ENCODE measurements around the gene EXD3. TPM values are rescaled to one million over a fixed set of nuclear protein-coding genes. Genes with fewer than 3 reads are reported as not detected.

Gene EXD3
- total RNA-seq, 2 experiments from 2014 or later, result 8.1 to 9.0 TPM

DNA sequence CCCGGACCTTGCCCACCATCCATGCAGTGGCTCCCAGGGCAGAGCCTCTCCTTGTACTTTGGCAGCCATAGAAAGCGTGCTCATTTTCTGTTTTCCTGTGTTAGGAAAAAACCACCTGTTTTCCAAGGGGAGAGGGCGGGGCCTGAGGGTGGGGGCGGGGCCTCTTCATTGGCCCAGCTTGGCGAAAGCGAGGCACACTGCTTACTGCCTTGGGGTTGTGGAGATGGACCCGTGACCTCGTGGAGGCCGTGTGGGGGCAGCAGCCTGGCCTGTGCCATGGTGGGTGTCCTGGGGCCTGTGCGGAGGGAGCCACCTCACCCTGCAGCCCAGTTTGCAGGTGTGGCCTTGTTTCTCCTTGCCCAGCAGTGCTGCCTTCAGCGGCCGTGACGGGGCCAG is 149.9 kb downstream of the EXD3 start:
- Mint-ChIP-seq H3K27ac (no peak overlapping the region), H3K27me3 (peaks cover 3% of the 10 kb centered on the region), H3K4me1 (ENCODE audit: low read depth) (peaks cover 19% of the 10 kb centered on the region), H3K36me3 (ENCODE audit: low read depth) (peaks cover 29% of the 10 kb centered on the region), H3K4me3 (no peak overlapping the region), H3K9me3 (no peaks in the 10 kb centered on the region)
- no peak for DNase-seq
- POLR2A ChIA-PET, result no interaction called here
- no peak for ATAC-seq
- CTCF ChIA-PET, result interaction anchor here (1.2 to 2.6 kb wide), 2 partner anchors 14 to 37 kb away, joined by 4 to 7 read pairs; no protein-coding TSS in a partner anchor
- TF ChIP-seq, protein P1, sequence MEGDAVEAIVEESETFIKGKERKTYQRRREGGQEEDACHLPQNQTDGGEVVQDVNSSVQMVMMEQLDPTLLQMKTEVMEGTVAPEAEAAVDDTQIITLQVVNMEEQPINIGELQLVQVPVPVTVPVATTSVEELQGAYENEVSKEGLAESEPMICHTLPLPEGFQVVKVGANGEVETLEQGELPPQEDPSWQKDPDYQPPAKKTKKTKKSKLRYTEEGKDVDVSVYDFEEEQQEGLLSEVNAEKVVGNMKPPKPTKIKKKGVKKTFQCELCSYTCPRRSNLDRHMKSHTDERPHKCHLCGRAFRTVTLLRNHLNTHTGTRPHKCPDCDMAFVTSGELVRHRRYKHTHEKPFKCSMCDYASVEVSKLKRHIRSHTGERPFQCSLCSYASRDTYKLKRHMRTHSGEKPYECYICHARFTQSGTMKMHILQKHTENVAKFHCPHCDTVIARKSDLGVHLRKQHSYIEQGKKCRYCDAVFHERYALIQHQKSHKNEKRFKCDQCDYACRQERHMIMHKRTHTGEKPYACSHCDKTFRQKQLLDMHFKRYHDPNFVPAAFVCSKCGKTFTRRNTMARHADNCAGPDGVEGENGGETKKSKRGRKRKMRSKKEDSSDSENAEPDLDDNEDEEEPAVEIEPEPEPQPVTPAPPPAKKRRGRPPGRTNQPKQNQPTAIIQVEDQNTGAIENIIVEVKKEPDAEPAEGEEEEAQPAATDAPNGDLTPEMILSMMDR (IDR thresholded peaks at IDR 0.05), result no peak
- intact Hi-C loops (cut with micrococcal nuclease), result no loop called here

DNA sequence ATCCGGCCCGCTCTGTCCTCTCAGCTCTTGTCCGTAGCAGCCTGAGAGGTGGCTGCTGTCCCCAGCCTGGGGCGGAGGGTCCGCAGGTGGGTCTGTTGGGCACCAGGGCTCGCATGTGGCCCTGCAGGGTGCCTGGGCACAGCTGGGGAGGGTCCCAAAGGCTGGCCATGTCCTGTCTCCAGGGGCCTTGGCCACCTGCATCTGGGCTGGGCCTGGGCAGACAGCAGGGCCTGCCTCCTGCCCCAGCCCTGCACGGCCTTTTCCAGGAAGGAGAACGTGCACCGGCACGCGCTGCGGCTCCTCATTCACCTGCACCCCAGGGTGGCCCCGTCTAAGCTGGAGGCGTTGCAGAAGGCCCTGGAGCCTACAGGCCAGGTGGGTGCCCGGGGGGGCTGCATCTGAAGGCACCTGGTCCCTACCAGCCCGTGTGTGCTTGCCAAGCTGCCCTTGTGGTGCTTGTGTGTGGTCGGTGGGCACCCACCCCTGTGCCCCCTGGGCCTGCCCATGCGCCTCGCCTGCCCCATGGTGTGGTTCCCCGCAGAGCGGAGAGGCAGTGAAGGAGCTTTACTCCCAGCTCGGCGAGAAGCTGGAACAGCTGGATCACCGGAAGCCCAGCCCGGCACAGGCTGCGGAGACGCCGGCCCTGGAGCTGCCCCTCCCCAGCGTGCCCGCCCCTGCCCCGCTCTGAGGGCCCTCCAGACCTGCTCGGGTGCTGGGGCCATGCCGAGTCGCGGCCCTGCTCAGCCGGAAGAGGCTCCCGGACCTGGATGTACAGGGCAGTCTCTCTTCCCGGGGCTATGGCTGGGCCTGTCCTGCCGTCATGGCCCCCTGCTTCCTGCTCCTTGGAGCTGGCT is 150.5 kb downstream of the EXD3 start:
- intact Hi-C loops (cut with micrococcal nuclease), result no loop called here
- no peak overlapping the region for H3K4me3 Mint-ChIP-seq
- TF ChIP-seq, protein P1 (IDR thresholded peaks at IDR 0.05), result no peak
- peaks cover 1% of the 10 kb centered on the region for H3K27me3 Mint-ChIP-seq
- no peak overlapping the region for H3K27ac Mint-ChIP-seq
- POLR2A ChIA-PET, result no interaction called here
- peaks cover 33% of the 10 kb centered on the region for H3K36me3 Mint-ChIP-seq (ENCODE audit: low read depth)
- DNase-seq (no peak), ATAC-seq (no peak)
- no peaks in the 10 kb centered on the region for H3K9me3 Mint-ChIP-seq
- peaks cover 17% of the 10 kb centered on the region for H3K4me1 Mint-ChIP-seq (ENCODE audit: low read depth)
- CTCF ChIA-PET, result interaction anchor here (1.2 to 2.6 kb wide), 2 partner anchors 15 to 36 kb away, joined by 4 to 7 read pairs; no protein-coding TSS in a partner anchor

DNA sequence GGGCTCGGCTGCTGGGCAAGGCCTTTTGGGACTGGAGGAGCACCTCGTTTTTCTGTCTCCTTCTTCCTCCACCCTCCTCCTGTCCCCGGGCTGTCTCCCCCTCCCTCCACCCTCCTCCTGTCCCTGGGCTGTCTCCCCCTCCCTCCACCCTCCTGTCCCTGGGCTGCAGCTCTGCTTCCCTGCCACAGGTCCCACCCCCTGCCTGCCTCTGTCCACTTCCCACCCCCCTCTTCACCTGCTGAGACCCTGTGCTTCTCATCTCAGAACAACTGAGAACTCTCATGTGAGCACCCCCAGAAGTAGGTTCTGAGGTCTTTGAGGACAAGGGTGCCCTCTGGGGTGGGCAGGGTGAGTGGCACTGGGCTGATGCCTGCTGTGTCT is 151.3 kb downstream of the EXD3 start:
- POLR2A ChIA-PET, result interaction anchor here (1.0 kb wide), 1 partner anchor 31 kb away, joined by 3 read pairs; no protein-coding TSS in a partner anchor
- no peak for DNase-seq
- intact Hi-C loops (cut with micrococcal nuclease), result no loop called here
- Mint-ChIP-seq H3K27ac (no peak overlapping the region), H3K4me1 (ENCODE audit: low read depth) (peaks cover 11% of the 10 kb centered on the region), H3K9me3 (no peaks in the 10 kb centered on the region), H3K27me3 (no peaks in the 10 kb centered on the region), H3K4me3 (no peak overlapping the region), H3K36me3 (ENCODE audit: low read depth) (peaks cover 33% of the 10 kb centered on the region)
- CTCF ChIA-PET, result interaction anchor here (1.0 to 2.6 kb wide), 2 partner anchors 30 to 35 kb away, joined by 3 to 7 read pairs; partner anchors contain the start of gene NRARP
- TF ChIP-seq, protein P1 (IDR thresholded peaks at IDR 0.05), result no peak
- no peak for ATAC-seq

DNA sequence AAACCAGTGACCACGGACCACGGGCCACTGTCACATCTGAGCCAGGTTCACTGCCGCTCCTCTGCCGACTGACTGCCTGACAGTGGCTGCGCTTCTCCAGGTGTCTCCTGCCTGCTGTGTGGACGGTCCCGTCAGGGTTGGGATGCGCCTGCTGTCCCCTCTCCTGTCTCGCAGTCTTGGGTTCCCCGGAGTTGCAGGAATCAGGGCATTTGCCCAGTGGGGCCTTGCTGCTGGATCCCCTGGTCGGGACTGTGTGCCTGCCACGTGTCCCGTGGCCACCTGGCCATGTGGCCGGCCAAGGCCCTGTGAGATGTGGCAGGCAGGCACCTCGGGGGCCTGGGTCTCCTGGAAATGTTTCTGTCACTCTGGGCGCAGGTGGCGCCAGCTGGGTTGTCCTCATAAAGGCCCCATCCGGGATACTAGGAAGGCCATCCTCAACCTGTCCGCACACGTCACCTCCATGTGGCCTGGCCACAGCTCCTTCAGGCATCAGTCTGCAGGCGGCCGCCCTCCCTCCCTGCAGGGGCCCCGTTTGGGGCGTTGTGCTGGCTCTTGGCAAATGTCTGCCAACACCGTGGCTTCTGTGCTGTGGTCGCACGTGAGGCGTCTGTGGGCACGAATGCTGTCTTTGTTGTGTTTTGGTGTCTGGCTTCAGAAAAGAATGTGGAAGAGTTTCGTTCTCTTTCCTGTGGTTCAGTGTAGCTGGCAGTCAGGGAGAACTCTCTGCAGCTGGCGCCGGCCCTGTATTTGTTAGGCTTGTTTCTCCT is 151.8 kb downstream of the EXD3 start:
- H3K9me3 Mint-ChIP-seq, result no peaks in the 10 kb centered on the region
- H3K4me1 Mint-ChIP-seq (ENCODE audit: low read depth), result peaks cover 8% of the 10 kb centered on the region
- no peaks in the 10 kb centered on the region for H3K27me3 Mint-ChIP-seq
- ChIA-PET CTCF (interaction anchor here (1.0 to 2.6 kb wide), 2 partner anchors 31 to 35 kb away, joined by 3 to 7 read pairs; partner anchors contain the start of gene NRARP), POLR2A (interaction anchor here (1.0 kb wide), 1 partner anchor 31 kb away, joined by 3 read pairs; no protein-coding TSS in a partner anchor)
- TF ChIP-seq, protein P1 (IDR thresholded peaks at IDR 0.05), result no peak
- intact Hi-C loops (cut with micrococcal nuclease), result no loop called here
- no peak overlapping the region for H3K27ac Mint-ChIP-seq
- peaks cover 33% of the 10 kb centered on the region for H3K36me3 Mint-ChIP-seq (ENCODE audit: low read depth)
- no peak overlapping the region for H3K4me3 Mint-ChIP-seq
- DNase-seq, result peak; percentile 67
- ATAC-seq, result peak; percentile 43
